ENCODE results near the gene FHOD3.

DNA sequence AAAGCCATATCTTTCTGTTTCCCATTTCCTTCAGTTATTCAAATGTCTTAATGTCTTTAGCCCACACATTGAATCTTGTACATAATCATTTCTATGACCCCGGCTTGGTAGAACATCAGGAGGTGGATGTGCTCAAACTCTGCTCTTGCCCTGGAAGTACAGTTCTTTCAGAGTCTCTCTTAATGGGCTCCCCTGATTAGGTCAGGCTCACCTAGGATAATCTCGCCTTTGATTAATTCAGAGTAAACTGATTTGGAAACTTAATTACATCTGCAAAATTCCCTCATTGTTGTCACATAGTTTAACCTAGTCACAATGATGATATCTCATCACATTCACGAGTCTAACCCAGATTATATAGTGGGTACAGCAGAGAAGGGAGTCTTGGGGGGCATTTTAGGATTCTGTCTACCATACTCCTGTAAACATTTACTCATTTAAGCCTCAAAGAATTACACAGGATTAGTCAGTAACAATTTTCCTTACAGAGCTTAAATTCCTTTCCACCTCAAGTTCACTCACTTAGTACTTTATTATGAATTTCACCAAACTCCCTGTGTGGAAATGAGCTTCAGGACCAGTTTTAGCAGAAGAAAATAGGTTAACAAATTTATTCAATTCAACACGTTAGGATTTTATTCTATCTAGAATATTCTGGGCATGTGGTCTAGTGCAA lies 135.5 kb downstream of the FHOD3 start:
- TF ChIP-seq GATA2 (IDR thresholded peaks at IDR 0.05; ENCODE audit: low read depth, low read length) = no peak
- TF ChIP-seq GATA3 (IDR thresholded peaks at IDR 0.05; ENCODE audit: low read depth, low read length) = no peak

Data from SH-SY5Y (cell line).